Measurements from ENCODE around the gene KCNC4.

DNA sequence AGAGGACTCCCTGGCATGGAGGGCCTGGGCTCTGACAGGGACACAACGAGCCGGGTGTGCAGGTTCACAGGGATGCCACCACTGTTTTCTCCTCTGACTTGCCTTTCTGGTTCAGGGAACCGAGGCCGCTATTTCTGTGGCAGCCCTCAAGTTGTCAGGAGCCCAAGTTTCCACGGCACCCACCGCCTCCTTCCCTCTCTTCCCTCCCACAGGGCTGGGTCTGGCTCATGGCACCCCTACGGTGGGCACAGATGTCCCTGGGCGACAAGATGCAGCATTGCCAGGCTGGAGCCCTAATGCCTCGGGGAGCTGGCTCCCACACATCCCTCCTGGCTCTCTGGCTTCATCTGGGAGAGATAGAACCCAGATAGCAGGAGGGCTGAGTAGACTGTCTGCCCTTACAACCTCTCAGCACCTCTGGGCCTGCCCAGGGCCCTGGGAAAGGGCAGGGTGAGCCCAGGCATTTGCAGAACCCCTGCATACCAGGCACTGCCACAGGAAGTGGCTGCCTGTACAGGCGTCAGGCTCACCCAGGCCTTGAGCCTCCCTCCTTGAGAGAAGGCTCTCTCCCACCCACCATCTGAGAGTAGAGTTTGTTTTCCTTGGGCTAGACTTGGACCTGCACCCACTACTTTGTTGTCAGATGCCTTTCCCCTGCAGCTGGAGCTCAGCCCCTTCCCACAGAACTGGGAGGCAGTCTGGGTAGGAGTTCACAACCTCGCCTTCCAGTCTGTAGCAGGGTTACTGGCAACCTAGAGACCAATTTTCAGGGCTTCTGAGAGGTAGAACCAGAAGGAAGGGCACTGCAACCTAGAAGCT lies 20.5 kb downstream of the KCNC4 start:
- TF ChIP-seq POLR2A (IDR thresholded peaks at IDR 0.05; ENCODE audit: low read length) (no peak), GATA1 (IDR thresholded peaks at IDR 0.05; ENCODE audit: low read depth, low read length) (no peak)
